Measurements from ENCODE around the gene WDR36.
A peak's percentile ranks its signal among the peaks of the same experiment; 100 is the strongest.

Gene WDR36

DNA sequence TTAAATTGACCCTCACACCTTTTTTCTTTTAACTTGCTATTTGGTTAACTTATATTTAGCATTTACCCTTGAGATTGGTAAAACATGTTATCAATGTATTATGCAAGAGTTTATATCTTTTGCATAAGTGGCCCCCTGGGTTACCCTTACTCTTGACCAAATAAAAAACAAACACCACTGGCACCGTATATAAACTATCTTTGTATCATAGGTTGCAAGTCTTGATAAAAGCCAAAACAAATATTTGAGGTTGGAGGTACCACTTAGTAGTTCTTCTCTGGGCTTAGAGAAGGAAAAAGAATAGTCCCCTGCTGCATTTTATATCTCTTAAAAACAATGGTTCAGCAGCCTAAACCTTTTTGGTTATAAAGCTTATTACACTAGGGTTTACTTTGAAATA lies 61.3 kb downstream of the WDR36 start:
- in situ Hi-C loops (cut with HindIII; ENCODE audit: low pct_unique_long_range_greater_than_20kb, low sequenced_read_pairs): no loop called here
- DNase-seq (ENCODE audit: low read depth in 1 of 2, low spot score in 1 of 2): no peak
- no peak for TF ChIP-seq JUND (IDR thresholded peaks at IDR 0.05; ENCODE audit: low read depth)

- DNase-seq (ENCODE audit: low read depth in 1 of 2, low spot score in 1 of 2): no peak
- in situ Hi-C loops (cut with HindIII; ENCODE audit: low pct_unique_long_range_greater_than_20kb, low sequenced_read_pairs): no loop called here
- no peak for TF ChIP-seq JUND (IDR thresholded peaks at IDR 0.05; ENCODE audit: low read depth)
Measured at GRCh38 chr5:111153945-111154344, 61.8 kb downstream of the WDR36 start.

DNA sequence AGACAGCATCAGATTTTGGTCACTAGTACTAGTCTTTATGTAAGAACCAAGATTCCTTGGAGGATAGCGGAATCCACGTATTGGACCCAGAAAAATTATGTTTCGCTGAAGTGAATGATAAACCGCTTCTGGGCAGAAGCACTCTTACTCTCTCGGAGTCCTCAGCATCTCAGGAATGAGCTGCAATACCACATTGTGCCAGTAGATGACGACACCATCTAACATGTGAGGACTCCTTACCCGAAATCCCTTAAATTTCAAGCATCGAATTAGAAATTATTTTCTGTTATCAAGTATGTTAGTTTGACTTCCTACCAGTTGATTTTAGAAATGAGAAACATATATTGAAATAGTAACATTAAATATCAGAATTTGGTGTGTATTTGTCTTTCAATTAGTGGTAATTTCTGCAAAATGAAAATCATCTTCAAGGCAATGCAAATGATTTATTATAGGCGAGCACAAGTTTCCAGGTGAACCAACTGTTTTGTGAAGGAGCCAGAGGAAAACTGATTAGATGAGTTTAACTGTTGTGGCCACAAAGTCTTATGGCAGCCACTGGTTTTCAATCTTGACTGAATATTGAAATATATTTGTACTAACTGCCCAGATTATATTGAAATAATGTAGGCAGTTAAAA lies 66.1 kb downstream of the WDR36 start:
- no peak for TF ChIP-seq JUND (IDR thresholded peaks at IDR 0.05; ENCODE audit: low read depth)
- in situ Hi-C loops (cut with HindIII; ENCODE audit: low pct_unique_long_range_greater_than_20kb, low sequenced_read_pairs): no loop called here
- DNase-seq (ENCODE audit: low read depth in 1 of 2, low spot score in 1 of 2): peak; percentile 11 to 83

GRCh38 chr5:111159845-111160244 lies 67.7 kb downstream of the WDR36 start:
- in situ Hi-C loops (cut with HindIII; ENCODE audit: low pct_unique_long_range_greater_than_20kb, low sequenced_read_pairs): no loop called here
- DNase-seq (ENCODE audit: low read depth in 1 of 2, low spot score in 1 of 2): no peak
- no peak for TF ChIP-seq JUND (IDR thresholded peaks at IDR 0.05; ENCODE audit: low read depth)

DNA sequence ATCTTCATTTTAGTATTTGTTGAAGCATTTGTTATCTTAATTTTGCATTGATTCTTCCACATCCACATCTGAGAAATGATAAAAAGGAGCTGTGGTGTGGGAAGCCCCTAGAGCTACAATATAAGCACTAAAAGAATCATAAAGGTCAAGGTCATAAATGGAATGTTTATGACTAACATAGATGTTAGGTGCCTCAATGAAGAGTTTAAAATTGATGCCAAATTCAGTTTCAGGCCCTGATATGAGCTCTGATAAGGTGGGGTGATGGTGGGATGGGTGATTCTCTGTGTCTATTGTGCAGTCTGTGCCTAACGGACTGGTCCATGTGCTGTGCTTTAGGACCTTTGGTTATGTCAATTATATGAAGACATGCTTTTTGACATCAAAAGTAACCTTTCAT lies 70.9 kb downstream of the WDR36 start:
- DNase-seq (ENCODE audit: low read depth in 1 of 2, low spot score in 1 of 2): no peak
- in situ Hi-C loops (cut with HindIII; ENCODE audit: low pct_unique_long_range_greater_than_20kb, low sequenced_read_pairs): no loop called here
- TF ChIP-seq JUND (IDR thresholded peaks at IDR 0.05; ENCODE audit: low read depth): no peak

GRCh38 chr5:111165058-111165457 lies 72.9 kb downstream of the WDR36 start:
- no peak for TF ChIP-seq JUND (IDR thresholded peaks at IDR 0.05; ENCODE audit: low read depth)
- no peak for DNase-seq (ENCODE audit: low read depth in 1 of 2, low spot score in 1 of 2)
- in situ Hi-C loops (cut with HindIII; ENCODE audit: low pct_unique_long_range_greater_than_20kb, low sequenced_read_pairs): no loop called here

DNA sequence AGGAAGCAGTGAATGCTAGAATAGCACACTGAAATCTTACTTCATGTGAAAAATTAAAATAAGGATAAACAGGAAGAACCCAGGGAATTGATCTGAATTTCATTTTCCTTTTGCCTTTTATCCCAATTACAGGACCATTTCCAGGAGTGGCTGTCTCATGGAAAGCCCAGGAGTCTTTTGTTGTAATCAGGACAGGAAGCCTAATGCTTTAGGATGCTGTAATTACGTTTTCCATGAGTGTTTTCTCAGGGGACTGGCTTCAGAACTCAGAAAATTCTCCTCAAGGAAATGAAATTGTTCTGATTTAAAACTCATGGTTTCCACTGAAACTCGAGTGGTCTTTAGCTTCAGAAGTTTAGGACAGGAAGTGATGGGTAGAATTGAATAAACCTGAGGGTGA lies 75.4 kb downstream of the WDR36 start:
- no peak for DNase-seq (ENCODE audit: low read depth in 1 of 2, low spot score in 1 of 2)
- in situ Hi-C loops (cut with HindIII; ENCODE audit: low pct_unique_long_range_greater_than_20kb, low sequenced_read_pairs): no loop called here
- no peak for TF ChIP-seq JUND (IDR thresholded peaks at IDR 0.05; ENCODE audit: low read depth)

GRCh38 chr5:111168608-111169007 lies 76.5 kb downstream of the WDR36 start:
- no peak for TF ChIP-seq JUND (IDR thresholded peaks at IDR 0.05; ENCODE audit: low read depth)
- no peak for DNase-seq (ENCODE audit: low read depth in 1 of 2, low spot score in 1 of 2)
- in situ Hi-C loops (cut with HindIII; ENCODE audit: low pct_unique_long_range_greater_than_20kb, low sequenced_read_pairs): no loop called here

DNA sequence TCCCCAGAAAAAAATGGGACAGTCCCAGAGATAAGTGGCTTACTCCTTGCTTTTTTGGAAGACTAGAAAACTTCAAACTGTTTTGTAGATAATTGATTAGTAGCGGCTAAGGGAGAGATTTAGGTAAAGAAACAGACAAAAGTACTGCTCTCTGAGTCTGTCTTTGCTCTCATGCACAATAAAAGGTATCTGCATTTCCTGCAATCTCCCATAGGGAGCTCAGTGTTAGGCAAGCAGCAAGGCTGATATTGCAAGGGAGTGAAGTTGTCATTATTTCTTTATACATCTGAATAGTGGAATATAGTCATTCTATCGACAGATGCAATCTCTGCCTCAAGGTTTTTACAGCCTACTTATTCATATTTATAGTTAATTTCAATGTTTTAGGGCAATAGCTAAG lies 77.1 kb downstream of the WDR36 start:
- no peak for DNase-seq (ENCODE audit: low read depth in 1 of 2, low spot score in 1 of 2)
- in situ Hi-C loops (cut with HindIII; ENCODE audit: low pct_unique_long_range_greater_than_20kb, low sequenced_read_pairs): no loop called here
- TF ChIP-seq JUND (IDR thresholded peaks at IDR 0.05; ENCODE audit: low read depth): no peak

DNA sequence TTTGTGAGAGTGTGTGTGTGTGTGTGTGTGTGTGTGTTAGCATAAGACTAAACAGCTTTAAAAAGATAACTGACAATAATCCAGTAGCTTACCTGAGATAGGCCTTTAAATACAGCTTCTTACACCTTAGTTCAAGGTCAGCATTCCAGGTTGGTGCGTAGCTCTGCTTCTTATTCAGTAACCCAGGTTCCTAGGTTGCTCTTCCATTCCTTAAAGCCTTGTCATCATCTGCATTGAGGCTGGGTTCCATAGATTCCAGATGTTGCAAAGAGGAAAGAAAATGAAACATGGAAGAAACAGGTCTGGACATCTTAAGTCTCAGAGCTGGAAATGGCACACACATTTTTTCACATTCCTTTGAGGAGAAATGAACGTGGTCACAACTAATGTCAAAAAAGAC lies 78.1 kb downstream of the WDR36 start:
- TF ChIP-seq JUND (IDR thresholded peaks at IDR 0.05; ENCODE audit: low read depth): no peak
- in situ Hi-C loops (cut with HindIII; ENCODE audit: low pct_unique_long_range_greater_than_20kb, low sequenced_read_pairs): no loop called here
- DNase-seq (ENCODE audit: low read depth in 1 of 2, low spot score in 1 of 2): no peak

DNA sequence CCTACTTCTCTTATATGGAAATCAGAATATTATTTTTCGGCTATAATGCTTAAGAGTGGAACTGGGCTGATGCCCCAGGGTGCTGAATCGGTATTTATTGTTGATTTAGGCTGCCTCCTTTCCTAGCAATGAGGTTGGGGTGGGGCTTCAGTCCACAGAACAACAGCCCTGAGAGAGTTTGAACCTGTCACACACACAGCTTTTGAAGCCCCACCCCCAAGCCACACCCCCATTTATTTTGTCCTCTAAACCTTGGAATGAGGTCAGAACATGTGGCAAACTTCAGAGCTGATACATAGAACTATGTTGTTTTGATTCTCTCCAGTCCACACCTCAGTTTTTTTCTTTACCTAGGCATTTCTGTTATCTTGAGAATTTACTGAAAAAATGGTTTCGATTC lies 80.4 kb downstream of the WDR36 start:
- in situ Hi-C loops (cut with HindIII; ENCODE audit: low pct_unique_long_range_greater_than_20kb, low sequenced_read_pairs): no loop called here
- DNase-seq (ENCODE audit: low read depth in 1 of 2, low spot score in 1 of 2): no peak
- TF ChIP-seq JUND (IDR thresholded peaks at IDR 0.05; ENCODE audit: low read depth): no peak

- no peak for DNase-seq (ENCODE audit: low read depth in 1 of 2, low spot score in 1 of 2)
- no peak for TF ChIP-seq JUND (IDR thresholded peaks at IDR 0.05; ENCODE audit: low read depth)
- in situ Hi-C loops (cut with HindIII; ENCODE audit: low pct_unique_long_range_greater_than_20kb, low sequenced_read_pairs): no loop called here
Measured at GRCh38 chr5:111173476-111173875, 81.3 kb downstream of the WDR36 start.
